WERI-Rb-1 (cell line): Measurements from ENCODE around the gene IQGAP3.

Experiments used
- DNase-seq: peaks from one replicate; pipeline ENCODE4 v3.0.0-alpha.2; 2020
- H3K27ac ChIP-seq: fragments of 250-450 bp; sonication (Bioruptor Pico); 2 replicates; pipeline ENCODE4 v1.5.1; 2020; ENCODE audit warnings: mild to moderate bottlenecking, moderate library complexity
- H3K27me3 ChIP-seq: fragments of 250-450 bp; sonication (Bioruptor Pico); 2 replicates; pipeline ENCODE4 v1.5.1; 2021; ENCODE audit warnings: mild to moderate bottlenecking, low read depth, moderate library complexity; ENCODE audit not compliant: insufficient read depth, severe bottlenecking
- H3K36me3 ChIP-seq: fragments of 250-450 bp; sonication (Bioruptor Pico); 2 replicates; pipeline ENCODE4 v1.5.1; 2020; ENCODE audit warnings: mild to moderate bottlenecking, moderate library complexity
- H3K4me3 ChIP-seq: 2 replicates; pipeline ENCODE4 v1.5.1; 2011; ENCODE audit warnings: low read depth, mild to moderate bottlenecking, control low read depth, low read length
- H3K9me3 ChIP-seq: fragments of 250-450 bp; sonication (Bioruptor Pico); 2 replicates; pipeline ENCODE4 v1.5.1; 2021; ENCODE audit warnings: mild to moderate bottlenecking, moderate library complexity; ENCODE audit not compliant: severe bottlenecking
- CTCF ChIP-seq: IDR thresholded peaks from 2 replicates; pipeline ENCODE4 v1.5.1; 2011; ENCODE audit warnings: low read depth, mild to moderate bottlenecking, control low read depth, inconsistent platforms, low read length

The IQGAP3 gene

DNA sequence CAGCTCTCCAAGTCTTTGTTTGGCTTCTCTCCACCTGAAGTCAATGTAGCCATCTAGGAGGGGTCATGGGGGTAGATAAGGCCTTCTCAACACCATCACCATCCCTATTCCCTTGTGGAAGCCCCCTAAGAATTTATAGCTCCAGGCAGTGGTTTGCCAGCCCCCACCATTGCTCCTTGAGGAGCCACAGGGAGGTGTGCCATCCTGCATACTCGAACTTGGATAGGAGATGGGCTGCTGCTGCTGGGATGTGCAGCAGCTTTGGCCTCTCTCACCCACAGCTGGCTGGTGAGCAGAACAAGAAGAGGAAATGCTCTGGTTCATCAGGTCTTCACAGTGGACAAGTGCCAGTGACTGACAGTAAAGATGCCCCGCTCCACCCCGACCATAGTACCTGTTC lies 24.1 kb upstream of the IQGAP3 start:
- DNase-seq: no peak
- no peaks in the 10 kb centered on the region for H3K9me3 ChIP-seq
- H3K36me3 ChIP-seq: peaks cover 72% of the 10 kb centered on the region
- H3K27me3 ChIP-seq: no peaks in the 10 kb centered on the region
- H3K4me3 ChIP-seq: no peak overlapping the region
- no peak overlapping the region for H3K27ac ChIP-seq
- TF ChIP-seq CTCF: no peak

GRCh38 chr1:156595016-156595415 lies 22.7 kb upstream of the IQGAP3 start:
- no peak for TF ChIP-seq CTCF

GRCh38 chr1:156594190-156594589 lies 21.8 kb upstream of the IQGAP3 start:
- Histone ChIP-seq H3K27me3 (no peaks in the 10 kb centered on the region), H3K27ac (no peak overlapping the region), H3K4me3 (no peak overlapping the region), H3K9me3 (no peaks in the 10 kb centered on the region), H3K36me3 (peaks cover 66% of the 10 kb centered on the region)
- TF ChIP-seq CTCF: no peak
- DNase-seq: no peak

More at GRCh38 chr1:156595016-156595415, 22.7 kb upstream of the IQGAP3 start:
- no peak for DNase-seq
- Histone ChIP-seq H3K27ac (no peak overlapping the region), H3K4me3 (no peak overlapping the region), H3K36me3 (peaks cover 72% of the 10 kb centered on the region), H3K9me3 (no peaks in the 10 kb centered on the region), H3K27me3 (no peaks in the 10 kb centered on the region)

- TF ChIP-seq CTCF: no peak
- DNase-seq: no peak
- Histone ChIP-seq H3K4me3 (no peak overlapping the region), H3K27me3 (no peaks in the 10 kb centered on the region), H3K27ac (no peak overlapping the region), H3K36me3 (peaks cover 63% of the 10 kb centered on the region), H3K9me3 (no peaks in the 10 kb centered on the region)
Observed at GRCh38 chr1:156593661-156593989, 21.3 kb upstream of the IQGAP3 start.

GRCh38 chr1:156592910-156593660 lies 20.7 kb upstream of the IQGAP3 start:
- no peak for DNase-seq
- Histone ChIP-seq H3K27me3 (no peaks in the 10 kb centered on the region), H3K27ac (no peak overlapping the region), H3K36me3 (peaks cover 57% of the 10 kb centered on the region), H3K4me3 (no peak overlapping the region), H3K9me3 (no peaks in the 10 kb centered on the region)
- TF ChIP-seq CTCF: no peak
